Small intestine (tissue), 7 donors: ENCODE data around the gene FAM25A. TPM values are rescaled to one million over a fixed set of nuclear protein-coding genes. Genes with fewer than 3 reads are reported as not detected.
"Not testable (repeated sequence)": the region's sequence is repeated elsewhere in the genome, so short reads cannot be mapped to it uniquely, and the experiment has no call there.

Source experiments
- DNase-seq, 2 donors: peaks; one replicate each; pipeline versions ENCODE4 v3.0.0 to v3.0.0-alpha.2; 2013
- FAIRE-seq: peaks from 2 replicates; lab custom pipeline; 2012; peaks lifted over from hg19 to GRCh38; lab: Jason Lieb, UNC
- H3K27ac ChIP-seq, 3 donors: one replicate each; pipeline ENCODE4 v1.5.1; 2013; ENCODE audit warnings: low read length in 2 of 3, mild to moderate bottlenecking in 2 of 3, control low read depth in 1 of 3, inconsistent platforms in 1 of 3, low read depth in 1 of 3, moderate library complexity in 1 of 3
- H3K27me3 ChIP-seq, 3 donors: one replicate each; pipeline ENCODE4 v1.6.1; 2013; ENCODE audit warnings: low read length in 3 of 3, inconsistent platforms in 1 of 3; ENCODE audit not compliant: control insufficient read depth in 3 of 3, insufficient read depth in 3 of 3
- H3K36me3 ChIP-seq, 3 donors: one replicate each; pipeline ENCODE4 v1.6.1; 2013; ENCODE audit warnings: low read length in 3 of 3, inconsistent platforms in 1 of 3, low read depth in 1 of 3, mild to moderate bottlenecking in 1 of 3, moderate library complexity in 1 of 3; ENCODE audit not compliant: control insufficient read depth in 3 of 3, insufficient read depth in 2 of 3
- H3K4me1 ChIP-seq, 3 donors: one replicate each; pipeline ENCODE4 v1.6.1; 2013; ENCODE audit warnings: low read length in 2 of 3, inconsistent platforms in 1 of 3, low read depth in 1 of 3, mild to moderate bottlenecking in 1 of 3, moderate library complexity in 1 of 3; ENCODE audit not compliant: control insufficient read depth in 3 of 3, insufficient read depth in 2 of 3
- H3K4me3 ChIP-seq, 3 donors: one replicate each; pipeline ENCODE4 v1.5.1; 2013; ENCODE audit warnings: low read length in 3 of 3, control low read depth in 1 of 3, inconsistent platforms in 1 of 3, low read depth in 1 of 3, mild to moderate bottlenecking in 1 of 3, moderate library complexity in 1 of 3
- H3K9me3 ChIP-seq, 2 donors: one replicate each; pipeline ENCODE4 v1.6.1; 2013; ENCODE audit warnings: low read depth in 1 of 2, low read length in 1 of 2; ENCODE audit not compliant: control insufficient read depth in 2 of 2, insufficient read depth in 1 of 2
- WGBS, 3 donors: extraction: QIAGEN DNeasy Blood & Tissue Kit; methylation state at CpG; one replicate each; pipeline ENCODE4 v1.1.7; 2013; 5-methylcytosine and 5-hydroxymethylcytosine counted together
- polyA plus RNA-seq, 4 donors: library from polyadenylated mRNA; stranded (reverse) in 3 of 4; unstranded in 1 of 4; fragments of 200-250 nt in 3 of 4; fragments of 120-200 nt in 1 of 4; gene quantifications; one replicate each; pipeline versions ENCODE4 v1.2.1 to v1.2.3, GENCODE V29; 2013
- donor health status: healthy with polysubstance abuse.
- donor health status: control.
- donor health status: control.
- donor health status: Bipolar disorder and iron deficiency.
- donor health status: healthy.

Gene FAM25A
- polyA plus RNA-seq, 4 donors = not detected

- no peak overlapping the region for H3K4me3 ChIP-seq
- H3K4me1 ChIP-seq = peaks cover 0 to 2% (median 0%) of the 10 kb centered on the region in 3 donors
- H3K36me3 ChIP-seq = peaks cover 0 to 2% (median 0%) of the 10 kb centered on the region in 3 donors
- no peaks in the 10 kb centered on the region for H3K27me3 ChIP-seq
- DNase-seq (no peak), FAIRE-seq (no peak)
- 61 to 93% (median 88%) methylated on average over 3 of the region's 3 CpGs for WGBS, 3 donors
- peaks cover 0 to 12% of the 10 kb centered on the region in 2 donors for H3K9me3 ChIP-seq
- no peak overlapping the region for H3K27ac ChIP-seq
Observed at GRCh38 chr10:87038286-87038717, 18.2 kb downstream of the FAM25A start.

GRCh38 chr10:87038786-87039185, 18.7 kb downstream of the FAM25A start:
- Histone ChIP-seq H3K4me1 (peaks cover 0 to 2% (median 0%) of the 10 kb centered on the region in 3 donors), H3K36me3 (peaks cover 0 to 2% (median 0%) of the 10 kb centered on the region in 3 donors), H3K27ac (no peak overlapping the region), H3K4me3 (no peak overlapping the region), H3K27me3 (no peaks in the 10 kb centered on the region), H3K9me3 (peaks cover 0 to 12% of the 10 kb centered on the region in 2 donors)
- DNase-seq (peak in 1 of 2 donors; percentile 94), FAIRE-seq (no peak)
- 16 to 69% (median 31%) methylated on average over 2 of the region's 2 CpGs for WGBS, 3 donors

- not testable (repeated sequence) for H3K27me3 ChIP-seq, H3K9me3 ChIP-seq, FAIRE-seq, H3K4me3 ChIP-seq, H3K27ac ChIP-seq, DNase-seq, H3K4me1 ChIP-seq
- peaks cover 0 to 14% (median 0%) of the 10 kb centered on the region in 3 donors for H3K36me3 ChIP-seq
- WGBS, 3 donors = 93 to 95% (median 94%) methylated on average over 7 of the region's 7 CpGs
Observed at GRCh38 chr10:87043579-87043978, 23.5 kb downstream of the FAM25A start.

- no peaks in the 10 kb centered on the region for H3K4me1 ChIP-seq
- H3K4me3 ChIP-seq = no peak overlapping the region
- no peaks in the 10 kb centered on the region for H3K9me3 ChIP-seq
- no peak for FAIRE-seq
- peaks cover 2 to 24% (median 3%) of the 10 kb centered on the region in 3 donors for H3K36me3 ChIP-seq
- WGBS, 3 donors = 97 to 99% (median 99%) methylated on average over 6 of the region's 6 CpGs
- no peaks in the 10 kb centered on the region for H3K27me3 ChIP-seq
- no peak for DNase-seq
- no peak overlapping the region for H3K27ac ChIP-seq
Observed at GRCh38 chr10:87045434-87045938, 25.4 kb downstream of the FAM25A start.

- WGBS, 3 donors = 79 to 95% (median 93%) methylated on average over 3 of the region's 3 CpGs
- FAIRE-seq = no peak
Observed at GRCh38 chr10:87053111-87053510, 33.0 kb downstream of the FAM25A start.

GRCh38 chr10:87053577-87054181, 33.6 kb downstream of the FAM25A start:
- Histone ChIP-seq H3K9me3 (no peaks in the 10 kb centered on the region), H3K36me3 (peaks cover 25 to 49% (median 27%) of the 10 kb centered on the region in 3 donors), H3K4me1 (no peaks in the 10 kb centered on the region), H3K27me3 (no peaks in the 10 kb centered on the region), H3K4me3 (no peak overlapping the region), H3K27ac (no peak overlapping the region)
- no peak for FAIRE-seq
- WGBS, 3 donors = 92 to 96% (median 93%) methylated on average over 7 of the region's 7 CpGs
- DNase-seq = no peak

More at GRCh38 chr10:87053111-87053510, 33.0 kb downstream of the FAM25A start:
- no peaks in the 10 kb centered on the region for H3K27me3 ChIP-seq
- no peaks in the 10 kb centered on the region for H3K4me1 ChIP-seq
- H3K27ac ChIP-seq = no peak overlapping the region
- DNase-seq = no peak
- no peaks in the 10 kb centered on the region for H3K9me3 ChIP-seq
- no peak overlapping the region for H3K4me3 ChIP-seq
- H3K36me3 ChIP-seq = peaks cover 24 to 47% (median 27%) of the 10 kb centered on the region in 3 donors

GRCh38 chr10:87054373-87055295, 34.5 kb downstream of the FAM25A start:
- Histone ChIP-seq H3K9me3 (no peaks in the 10 kb centered on the region), H3K36me3 (peaks cover 26 to 42% (median 29%) of the 10 kb centered on the region in 3 donors), H3K4me1 (no peaks in the 10 kb centered on the region), H3K27me3 (no peaks in the 10 kb centered on the region), H3K4me3 (no peak overlapping the region), H3K27ac (no peak overlapping the region)
- FAIRE-seq (no peak), DNase-seq (no peak)
- 70 to 80% (median 72%) methylated on average over 7 of the region's 7 CpGs for WGBS, 3 donors

GRCh38 chr10:87058171-87058570, 38.1 kb downstream of the FAM25A start:
- 70 to 89% (median 87%) methylated on average over 1 of the region's 1 CpG for WGBS, 3 donors
- H3K4me1 ChIP-seq = no peaks in the 10 kb centered on the region
- no peak overlapping the region for H3K27ac ChIP-seq
- peaks cover 23 to 46% (median 26%) of the 10 kb centered on the region in 3 donors for H3K36me3 ChIP-seq
- H3K4me3 ChIP-seq = no peak overlapping the region
- no peaks in the 10 kb centered on the region for H3K9me3 ChIP-seq
- DNase-seq (no peak), FAIRE-seq (no peak)
- no peaks in the 10 kb centered on the region for H3K27me3 ChIP-seq
